Endothelial cell of umbilical vein (primary cell): ENCODE data around the gene NFIC. TPM values are rescaled to one million over a fixed set of nuclear protein-coding genes. Genes with fewer than 3 reads are reported as not detected.

ENCODE experiments used
- BruUV-seq: library from RNA; stranded (reverse); fragments of 400-500 nt; replicated peaks from 2 replicates; lab custom pipeline; 2021; lab: Mats Ljungman, UMichigan
- CTCF ChIA-PET: fragments of 300-600, 350-600 bp; sonication (Branson Sonifier 250); formaldehyde crosslinking; loops from one replicate; lab custom pipeline; 2021; ENCODE audit warnings: antibody characterized with exemption, inconsistent platforms; lab: Charles Lee
- POLR2A ChIA-PET: fragments of 300-600, 350-600 bp; sonication (Branson Sonifier 250); formaldehyde crosslinking; loops from one replicate; lab custom pipeline; 2021; ENCODE audit warnings: antibody characterized with exemption, inconsistent platforms; lab: Charles Lee
- DNase-seq: peaks from one replicate; pipeline ENCODE4 v3.0.0-alpha.2; 2011; ENCODE audit warnings: low read depth, low spot score
- FAIRE-seq: peaks from 2 replicates; lab custom pipeline; 2011; peaks lifted over from hg19 to GRCh38; lab: Jason Lieb, UNC
- H2AFZ ChIP-seq: 2 replicates; pipeline ENCODE4 v1.6.0; 2012; ENCODE audit warnings: low read depth, low read length, control low read depth, inconsistent platforms
- H3K27ac ChIP-seq: 2 replicates; pipeline ENCODE4 v1.5.1; 2011; ENCODE audit warnings: low read depth, mild to moderate bottlenecking, control low read depth, low read length, moderate library complexity; ENCODE audit not compliant: insufficient read depth
- H3K27me3 ChIP-seq, 2 experiments: 2 replicates each; pipeline versions ENCODE4 v1.6.0 to v1.6.1; 2011; ENCODE audit warnings: low read length in 2 of 2, mixed read lengths in 1 of 2; ENCODE audit not compliant: control insufficient read depth in 2 of 2, insufficient read depth in 2 of 2
- H3K36me3 ChIP-seq, 2 experiments: 2 replicates in 1 of 2; 3 replicates in 1 of 2; pipeline ENCODE4 v1.5.1; 2011; ENCODE audit warnings: low read length in 2 of 2, mild to moderate bottlenecking in 1 of 2, moderate library complexity in 1 of 2; ENCODE audit not compliant: control insufficient read depth in 2 of 2, insufficient read depth in 2 of 2; ENCODE audit errors: extremely low read depth in 1 of 2
- H3K4me1 ChIP-seq: 3 replicates; pipeline ENCODE4 v1.5.1; 2011; ENCODE audit warnings: mild to moderate bottlenecking, low read length; ENCODE audit not compliant: control insufficient read depth, insufficient read depth; ENCODE audit errors: extremely low read depth
- H3K4me2 ChIP-seq: 2 replicates; pipeline ENCODE4 v1.6.1; 2011; ENCODE audit warnings: low read length, control low read depth, mixed read lengths; ENCODE audit not compliant: insufficient read depth
- H3K4me3 ChIP-seq, 3 experiments: fragments of 200-600 bp in 1 of 3; sonication (generic), shearing (Covaris generic) in 1 of 3; replicated peaks in 1 of 3; 2 replicates each; pipeline ENCODE4 v1.5.1; 2011 to 2016; ENCODE audit warnings: control low read depth in 3 of 3, low read length in 3 of 3, mild to moderate bottlenecking in 2 of 3, inconsistent platforms in 1 of 3, low read depth in 1 of 3, moderate library complexity in 1 of 3; ENCODE audit not compliant: insufficient read depth in 1 of 3
- H3K79me2 ChIP-seq: 2 replicates; pipeline ENCODE4 v1.6.0; 2012; ENCODE audit warnings: low read length, inconsistent platforms; ENCODE audit not compliant: control insufficient read depth, insufficient read depth
- H3K9ac ChIP-seq: replicated peaks from 2 replicates; pipeline ENCODE3; 2011; ENCODE audit warnings: low read length, control low read depth; ENCODE audit not compliant: insufficient read depth; ENCODE audit errors: extremely low read depth
- H3K9me1 ChIP-seq: replicated peaks from 3 replicates; pipeline ENCODE4 v1.6.0; 2011; ENCODE audit warnings: mild to moderate bottlenecking, low read length; ENCODE audit not compliant: control insufficient read depth, insufficient read depth; ENCODE audit errors: extremely low read depth
- H3K9me3 ChIP-seq: replicated peaks from 2 replicates; pipeline ENCODE4 v1.5.1; 2012; ENCODE audit warnings: low read length, inconsistent platforms; ENCODE audit not compliant: control insufficient read depth, insufficient read depth
- H4K20me1 ChIP-seq: replicated peaks from 2 replicates; pipeline ENCODE3; 2011; ENCODE audit warnings: mild to moderate bottlenecking, low read length; ENCODE audit not compliant: control insufficient read depth, insufficient read depth; ENCODE audit errors: extremely low read depth
- CTCF ChIP-seq, 2 donors: IDR thresholded peaks; 1 replicate in 1 of 2; 2 replicates in 1 of 2; pipeline ENCODE4 v1.5.1; 2011; ENCODE audit warnings: low read length in 2 of 2, mild to moderate bottlenecking in 2 of 2, moderate library complexity in 2 of 2, control low read depth in 1 of 2, inconsistent platforms in 1 of 2, low read depth in 1 of 2; ENCODE audit not compliant: insufficient read depth in 1 of 2; ENCODE audit errors: extremely low read depth in 1 of 2
- EZH2 ChIP-seq: IDR thresholded peaks from 2 replicates; pipeline ENCODE4 v1.6.1; 2012; ENCODE audit warnings: borderline replicate concordance, low read depth, mild to moderate bottlenecking, moderate library complexity, low read length, inconsistent platforms; ENCODE audit not compliant: severe bottlenecking
- FOS ChIP-seq: IDR thresholded peaks from 2 replicates; pipeline ENCODE4 v1.6.1; 2011; ENCODE audit warnings: mild to moderate bottlenecking, low read length, moderate library complexity, borderline replicate concordance; ENCODE audit not compliant: insufficient read depth
- GATA2 ChIP-seq: IDR thresholded peaks from 2 replicates; pipeline ENCODE4 v1.7.0; 2011; ENCODE audit warnings: low read depth, mild to moderate bottlenecking, moderate library complexity, mixed read lengths, low read length; ENCODE audit not compliant: insufficient read length, insufficient read depth
- JUN ChIP-seq: IDR thresholded peaks from 2 replicates; pipeline ENCODE4 v1.6.1; 2011; ENCODE audit warnings: borderline replicate concordance, low read depth; ENCODE audit not compliant: insufficient read length, insufficient read depth
- MYC ChIP-seq: IDR thresholded peaks from one replicate; pipeline ENCODE4 v1.6.1; 2011; ENCODE audit warnings: mild to moderate bottlenecking, low read depth, low read length
- POLR2A ChIP-seq: IDR thresholded peaks from 2 replicates; pipeline ENCODE4 v1.6.1; 2012; ENCODE audit warnings: low read depth, mild to moderate bottlenecking, control low read depth, low read length
- POLR2AphosphoS5 ChIP-seq: IDR thresholded peaks from 2 replicates; pipeline ENCODE4 v1.6.1; 2012; ENCODE audit warnings: low read depth, mild to moderate bottlenecking, control low read depth, low read length, moderate library complexity; ENCODE audit not compliant: insufficient read depth
- dilution Hi-C: fragments of 300-500 bp; cut with MboI; formaldehyde crosslinking; loops from one replicate; pipeline ENCODE4 v1.15.0; 2019; ENCODE audit warnings: low sequenced_read_pairs; ENCODE audit not compliant: extremely low pct_ligation_motif_present
- intact Hi-C: fragments of 100-400 bp; cut with micrococcal nuclease; formaldehyde crosslinking; loops from one replicate; pipeline ENCODE4 v1.10.0; 2022
- polyA plus RNA-seq, 4 experiments: library from polyadenylated mRNA; depleted of rRNA in 3 of 4; stranded (reverse) in 3 of 4; unstranded in 1 of 4; fragments of >200 nt; gene quantifications; 2 replicates each; pipeline versions ENCODE4 v1.2.1 to v1.2.3, GENCODE V29; 2011 to 2012; ENCODE audit warnings: missing spikeins in 1 of 4
- total RNA-seq: library from RNA; stranded (reverse); gene quantifications from 2 replicates; pipeline ENCODE4 v1.2.3, GENCODE V29; 2021
- TF ChIP-seq, protein P1 (sequence below): IDR thresholded peaks from 2 replicates; pipeline ENCODE4 v1.6.1; 2011; ENCODE audit not compliant: insufficient read depth, insufficient read length

Gene NFIC
- total and polyA plus RNA-seq, 2 donors (not counting 3 experiments of a cell fraction or from before 2014, with no cell fraction given): 11.4 to 133 TPM

DNA sequence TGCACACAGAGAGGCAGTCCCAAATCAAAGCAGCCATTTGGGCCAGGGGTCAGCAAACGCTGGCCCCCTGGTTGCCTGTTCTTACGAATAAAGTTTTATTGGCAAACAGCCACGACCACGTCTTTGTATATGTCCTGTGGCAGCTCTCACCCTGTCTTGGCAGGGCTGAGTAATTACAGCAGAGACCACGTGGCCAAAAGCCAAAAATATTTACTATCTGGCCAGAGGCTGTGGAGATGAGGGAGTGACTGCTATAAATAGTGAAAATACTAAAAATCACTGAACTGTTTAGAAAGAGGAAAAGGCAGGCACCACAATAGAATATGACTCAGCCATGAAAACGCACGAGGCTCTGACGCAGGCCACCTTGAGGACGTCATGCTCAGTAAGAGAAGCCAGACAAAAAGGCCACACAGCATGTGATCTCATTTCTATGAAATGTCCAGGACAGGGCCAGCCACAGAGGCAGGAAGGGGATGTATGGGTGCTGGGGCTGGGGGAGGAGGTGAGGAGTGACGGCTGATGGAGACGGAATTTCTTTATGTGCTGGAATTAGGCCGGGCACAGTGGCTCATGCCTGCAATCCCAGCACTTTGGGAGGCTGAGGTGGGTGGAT, 84.5 kb downstream of the NFIC start:
- H3K4me2 ChIP-seq: no peak overlapping the region
- H3K4me3 ChIP-seq: no peak overlapping the region
- ChIA-PET POLR2A (no interaction called here), CTCF (interaction anchor here (0.8 to 1.5 kb wide), 5 partner anchors 11 to 34 kb away, joined by 3 to 5 read pairs (median 4); no protein-coding TSS in a partner anchor)
- H3K79me2 ChIP-seq: peaks cover 8% of the 10 kb centered on the region
- no peaks in the 10 kb centered on the region for H3K27me3 ChIP-seq
- no peaks in the 10 kb centered on the region for H3K9me1 ChIP-seq
- no TSS peak for BruUV-seq
- H3K36me3 ChIP-seq: peaks cover 5 to 40% of the 10 kb centered on the region in 2 experiments
- no peak for TF ChIP-seq CTCF (IDR thresholded peaks at IDR 0.05; ENCODE audit: extremely low read depth in 1 of 2, insufficient read depth in 1 of 2, low read depth in 1 of 2, low read length in 2 of 2)
- TF ChIP-seq POLR2A: no peak
- no peak for TF ChIP-seq GATA2
- TF ChIP-seq FOS: peak; percentile 97
- TF ChIP-seq, protein P1, sequence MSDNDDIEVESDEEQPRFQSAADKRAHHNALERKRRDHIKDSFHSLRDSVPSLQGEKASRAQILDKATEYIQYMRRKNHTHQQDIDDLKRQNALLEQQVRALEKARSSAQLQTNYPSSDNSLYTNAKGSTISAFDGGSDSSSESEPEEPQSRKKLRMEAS: peak; percentile 96
- TF ChIP-seq POLR2AphosphoS5: peak; percentile 69
- TF ChIP-seq MYC: peak; percentile 47
- no peak for TF ChIP-seq EZH2
- TF ChIP-seq JUN: peak; percentile 97
- dilution Hi-C loops: no loop called here
- FAIRE-seq: peak; percentile 99
- H3K4me1 ChIP-seq: peaks cover 11% of the 10 kb centered on the region
- no peak overlapping the region for H2AFZ ChIP-seq
- H4K20me1 ChIP-seq: no peaks in the 10 kb centered on the region
- H3K9me3 ChIP-seq: no peaks in the 10 kb centered on the region
- peak overlapping the region; percentile 94 for H3K27ac ChIP-seq
- intact Hi-C loops: loop anchor here (1.0 kb wide), 4 partner anchors 8 to 47 kb away; no protein-coding TSS in a partner anchor
- peak; percentile 99 for DNase-seq
- H3K9ac ChIP-seq: peak overlapping the region; percentile 70
